Panc1 (cell line): Measurements from ENCODE around the gene CCND2. TPM values are rescaled to one million over a fixed set of nuclear protein-coding genes. Genes with fewer than 3 reads are reported as not detected.

Experiments
- ATAC-seq: fragments of 200-7000 bp; cut with Tn5 transposase; 2 replicates; pipeline ENCODE4 v1.9.1; 2020; ENCODE audit warnings: mild to moderate bottlenecking, moderate library complexity
- BruUV-seq: library from RNA; stranded (reverse); fragments of 400-500 nt; replicated peaks from 2 replicates; lab custom pipeline; 2021; lab: Mats Ljungman, UMichigan
- CTCF ChIA-PET: fragments of 300-600 bp; sonication (Branson Sonifier 250); formaldehyde crosslinking; loops from one replicate; lab custom pipeline; 2022; ENCODE audit warnings: antibody characterized with exemption; lab: Charles Lee
- POLR2A ChIA-PET: fragments of 300-600 bp; sonication (Branson Sonifier 250); formaldehyde crosslinking; loops from one replicate; lab custom pipeline; 2022; ENCODE audit warnings: antibody characterized with exemption; lab: Charles Lee
- DNase-seq: peaks from one replicate; pipeline ENCODE4 v3.0.0-alpha.2; 2010; ENCODE audit warnings: low read depth, low spot score
- H3K27ac ChIP-seq: 2 replicates; pipeline ENCODE4 v1.5.1; 2011; ENCODE audit warnings: mild to moderate bottlenecking, low read length, inconsistent platforms
- H3K27me3 ChIP-seq: fragments of 200-500 bp; sonication (Bioruptor generic); 2 replicates; pipeline ENCODE4 v1.6.0; 2014; ENCODE audit warnings: low read length, inconsistent platforms; ENCODE audit not compliant: control insufficient read depth, insufficient read depth
- H3K36me3 ChIP-seq: fragments of 200-500 bp; sonication (Bioruptor generic); 2 replicates; pipeline ENCODE4 v1.5.1; 2014; ENCODE audit warnings: inconsistent platforms, mild to moderate bottlenecking, low read length, moderate library complexity; ENCODE audit not compliant: control insufficient read depth, insufficient read depth
- H3K4me1 ChIP-seq: 2 replicates; pipeline ENCODE4 v1.5.1; 2011; ENCODE audit warnings: inconsistent platforms, mild to moderate bottlenecking, low read length, moderate library complexity; ENCODE audit not compliant: control insufficient read depth, insufficient read depth
- H3K4me3 ChIP-seq, 2 experiments: 2 replicates each; pipeline ENCODE4 v1.5.1; 2011 to 2012; ENCODE audit warnings: low read depth in 2 of 2, low read length in 2 of 2, mild to moderate bottlenecking in 2 of 2, inconsistent platforms in 1 of 2, moderate library complexity in 1 of 2
- H3K9me3 ChIP-seq: fragments of 200-500 bp; sonication (Bioruptor generic); 2 replicates; pipeline ENCODE4 v1.5.1; 2014; ENCODE audit warnings: low read depth, mild to moderate bottlenecking, inconsistent platforms, low read length, moderate library complexity; ENCODE audit not compliant: control insufficient read depth, insufficient read depth
- POLR2AphosphoS5 ChIP-seq: IDR thresholded peaks from 2 replicates; pipeline ENCODE4 v1.6.1; 2012; ENCODE audit warnings: mild to moderate bottlenecking, low read depth, low read length, moderate library complexity
- SIN3A ChIP-seq: IDR thresholded peaks from 2 replicates; pipeline ENCODE4 v1.6.1; 2012; ENCODE audit warnings: low read depth, mild to moderate bottlenecking, low read length, moderate library complexity, borderline replicate concordance; ENCODE audit not compliant: insufficient read depth
- TCF7L2 ChIP-seq: IDR thresholded peaks from 2 replicates; pipeline ENCODE4 v1.6.1; 2011; ENCODE audit warnings: mild to moderate bottlenecking, low read depth, low read length, inconsistent platforms
- in situ Hi-C: cut with HindIII; loops from 2 replicates; pipeline ENCODE4 v1.10.0; 2016; ENCODE audit warnings: low sequenced_read_pairs, low pct_unique_long_range_greater_than_20kb
- intact Hi-C: fragments of 100-400 bp; cut with micrococcal nuclease; formaldehyde crosslinking; loops from one replicate; pipeline ENCODE4 v1.10.0; 2022; ENCODE audit not compliant: unreplicated experiment
- total RNA-seq: library from RNA; stranded (reverse); gene quantifications from one replicate; pipeline ENCODE4 v1.2.1, GENCODE V29; 2021; ENCODE audit not compliant: unreplicated experiment
- TF ChIP-seq, protein P1 (sequence below), 2 experiments: IDR thresholded peaks; 2 replicates each; pipeline ENCODE4 v1.6.1; 2011 to 2012; ENCODE audit warnings: low read depth in 2 of 2, control low read depth in 1 of 2, low read length in 1 of 2, mild to moderate bottlenecking in 1 of 2, moderate library complexity in 1 of 2; ENCODE audit not compliant: insufficient read depth in 1 of 2
- TF ChIP-seq, protein P2 (sequence below): fragments of 450-650 bp; IDR thresholded peaks from 2 replicates; pipeline ENCODE4 v1.5.1; 2017; ENCODE audit warnings: mild to moderate bottlenecking

Gene CCND2
- total RNA-seq, 1 experiment from 2014 or later = 1.5 TPM

DNA sequence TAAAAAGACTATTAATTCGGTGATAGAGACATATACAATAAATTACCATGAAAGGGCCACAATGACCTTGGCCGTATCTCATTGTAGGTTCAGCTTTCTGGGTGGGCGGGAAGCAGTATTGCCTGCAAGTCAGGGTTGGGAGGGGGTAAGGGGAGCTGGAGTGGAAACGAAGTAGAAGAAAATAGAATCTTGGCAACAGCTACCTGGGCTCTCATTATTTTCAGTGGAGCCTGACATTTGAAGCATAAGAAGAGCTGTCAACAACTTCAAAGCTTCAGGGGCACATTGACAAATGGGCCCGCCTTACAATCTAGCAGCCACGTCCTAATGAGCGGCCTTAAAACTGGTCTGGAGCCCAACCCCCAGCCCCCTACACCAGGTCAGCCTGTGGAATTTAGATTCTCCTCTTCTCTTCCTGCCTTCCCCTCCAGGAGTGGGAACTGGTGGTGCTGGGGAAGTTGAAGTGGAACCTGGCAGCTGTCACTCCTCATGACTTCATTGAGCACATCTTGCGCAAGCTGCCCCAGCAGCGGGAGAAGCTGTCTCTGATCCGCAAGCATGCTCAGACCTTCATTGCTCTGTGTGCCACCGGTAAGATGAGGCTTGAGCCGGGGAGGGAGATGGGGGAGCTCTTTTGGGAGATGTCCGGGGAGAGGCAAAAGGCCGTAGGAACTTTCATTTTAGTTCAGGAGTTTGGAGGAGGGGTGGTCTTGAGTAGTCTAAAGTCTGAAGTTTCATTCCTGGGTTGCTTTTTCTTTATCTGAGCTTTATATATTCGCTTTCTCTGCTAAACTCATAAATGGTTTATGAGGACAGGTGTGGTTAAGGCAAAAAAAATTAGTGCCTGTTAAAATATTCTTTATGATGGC is 5.0 kb downstream of the CCND2 start:
- H3K36me3 ChIP-seq = no peaks in the 10 kb centered on the region
- H3K4me1 ChIP-seq = no peaks in the 10 kb centered on the region
- H3K9me3 ChIP-seq = no peaks in the 10 kb centered on the region
- CTCF ChIA-PET = interaction anchor here (2.5 kb wide), 1 partner anchor 393 kb away, joined by 11 read pairs; no protein-coding TSS in a partner anchor
- POLR2A ChIA-PET = interaction anchor here (0.6 kb wide), 1 partner anchor 254 kb away, joined by 4 read pairs; no protein-coding TSS in a partner anchor
- in situ Hi-C loops (no loop called here), intact Hi-C loops (loop anchor here (10.0 kb wide), 3 partner anchors 174 to 284 kb away; no protein-coding TSS in a partner anchor)
- H3K4me3 ChIP-seq = no peak overlapping the region
- BruUV-seq = no TSS peak
- peaks cover 13% of the 10 kb centered on the region for H3K27me3 ChIP-seq
- TF ChIP-seq POLR2AphosphoS5 = no peak
- TF ChIP-seq SIN3A = no peak
- TF ChIP-seq, protein P1, sequence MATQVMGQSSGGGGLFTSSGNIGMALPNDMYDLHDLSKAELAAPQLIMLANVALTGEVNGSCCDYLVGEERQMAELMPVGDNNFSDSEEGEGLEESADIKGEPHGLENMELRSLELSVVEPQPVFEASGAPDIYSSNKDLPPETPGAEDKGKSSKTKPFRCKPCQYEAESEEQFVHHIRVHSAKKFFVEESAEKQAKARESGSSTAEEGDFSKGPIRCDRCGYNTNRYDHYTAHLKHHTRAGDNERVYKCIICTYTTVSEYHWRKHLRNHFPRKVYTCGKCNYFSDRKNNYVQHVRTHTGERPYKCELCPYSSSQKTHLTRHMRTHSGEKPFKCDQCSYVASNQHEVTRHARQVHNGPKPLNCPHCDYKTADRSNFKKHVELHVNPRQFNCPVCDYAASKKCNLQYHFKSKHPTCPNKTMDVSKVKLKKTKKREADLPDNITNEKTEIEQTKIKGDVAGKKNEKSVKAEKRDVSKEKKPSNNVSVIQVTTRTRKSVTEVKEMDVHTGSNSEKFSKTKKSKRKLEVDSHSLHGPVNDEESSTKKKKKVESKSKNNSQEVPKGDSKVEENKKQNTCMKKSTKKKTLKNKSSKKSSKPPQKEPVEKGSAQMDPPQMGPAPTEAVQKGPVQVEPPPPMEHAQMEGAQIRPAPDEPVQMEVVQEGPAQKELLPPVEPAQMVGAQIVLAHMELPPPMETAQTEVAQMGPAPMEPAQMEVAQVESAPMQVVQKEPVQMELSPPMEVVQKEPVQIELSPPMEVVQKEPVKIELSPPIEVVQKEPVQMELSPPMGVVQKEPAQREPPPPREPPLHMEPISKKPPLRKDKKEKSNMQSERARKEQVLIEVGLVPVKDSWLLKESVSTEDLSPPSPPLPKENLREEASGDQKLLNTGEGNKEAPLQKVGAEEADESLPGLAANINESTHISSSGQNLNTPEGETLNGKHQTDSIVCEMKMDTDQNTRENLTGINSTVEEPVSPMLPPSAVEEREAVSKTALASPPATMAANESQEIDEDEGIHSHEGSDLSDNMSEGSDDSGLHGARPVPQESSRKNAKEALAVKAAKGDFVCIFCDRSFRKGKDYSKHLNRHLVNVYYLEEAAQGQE (IDR thresholded peaks at IDR 0.05; ENCODE audit: insufficient read depth in 1 of 2, low read depth in 2 of 2, low read length in 1 of 2) = no peak
- TF ChIP-seq, protein P2, sequence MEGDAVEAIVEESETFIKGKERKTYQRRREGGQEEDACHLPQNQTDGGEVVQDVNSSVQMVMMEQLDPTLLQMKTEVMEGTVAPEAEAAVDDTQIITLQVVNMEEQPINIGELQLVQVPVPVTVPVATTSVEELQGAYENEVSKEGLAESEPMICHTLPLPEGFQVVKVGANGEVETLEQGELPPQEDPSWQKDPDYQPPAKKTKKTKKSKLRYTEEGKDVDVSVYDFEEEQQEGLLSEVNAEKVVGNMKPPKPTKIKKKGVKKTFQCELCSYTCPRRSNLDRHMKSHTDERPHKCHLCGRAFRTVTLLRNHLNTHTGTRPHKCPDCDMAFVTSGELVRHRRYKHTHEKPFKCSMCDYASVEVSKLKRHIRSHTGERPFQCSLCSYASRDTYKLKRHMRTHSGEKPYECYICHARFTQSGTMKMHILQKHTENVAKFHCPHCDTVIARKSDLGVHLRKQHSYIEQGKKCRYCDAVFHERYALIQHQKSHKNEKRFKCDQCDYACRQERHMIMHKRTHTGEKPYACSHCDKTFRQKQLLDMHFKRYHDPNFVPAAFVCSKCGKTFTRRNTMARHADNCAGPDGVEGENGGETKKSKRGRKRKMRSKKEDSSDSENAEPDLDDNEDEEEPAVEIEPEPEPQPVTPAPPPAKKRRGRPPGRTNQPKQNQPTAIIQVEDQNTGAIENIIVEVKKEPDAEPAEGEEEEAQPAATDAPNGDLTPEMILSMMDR = no peak
- no peak for TF ChIP-seq TCF7L2
- no peak overlapping the region for H3K27ac ChIP-seq
- ATAC-seq = no peak
- no peak for DNase-seq

DNA sequence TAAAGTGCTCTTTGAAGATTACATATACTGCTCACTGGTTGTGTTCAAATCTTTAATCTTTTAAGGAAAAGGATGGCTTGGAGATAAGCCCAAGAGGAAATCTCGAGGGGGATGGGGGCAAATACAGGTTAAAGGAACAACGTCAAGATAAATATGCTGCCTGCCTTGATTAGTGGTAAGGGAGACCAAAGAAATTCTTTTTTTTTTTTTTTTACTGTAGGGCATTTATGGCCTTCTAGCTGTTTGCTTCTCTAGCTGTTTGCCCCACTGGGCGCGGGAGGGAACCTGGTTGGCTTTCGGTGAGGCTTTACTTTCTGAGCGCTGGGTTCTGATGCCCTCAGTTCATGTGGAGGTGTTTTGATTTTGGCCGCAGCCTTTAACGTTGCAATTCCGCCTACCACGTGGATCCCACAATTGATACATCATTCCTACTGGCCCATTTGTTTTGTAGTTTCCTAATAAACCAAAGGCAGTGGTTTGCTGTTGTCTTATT is 5.7 kb downstream of the CCND2 start:
- ChIA-PET CTCF (interaction anchor here (0.6 kb wide), 2 partner anchors 340 to 958 kb away, joined by 3 to 5 read pairs; no protein-coding TSS in a partner anchor), POLR2A (interaction anchor here (0.6 kb wide), 1 partner anchor 255 kb away, joined by 4 read pairs; no protein-coding TSS in a partner anchor)
- intact Hi-C loops = loop anchor here (10.0 kb wide), 3 partner anchors 174 to 284 kb away; no protein-coding TSS in a partner anchor
- BruUV-seq = no TSS peak
- Histone ChIP-seq H3K27ac (no peak overlapping the region), H3K4me3 (no peak overlapping the region), H3K4me1 (no peaks in the 10 kb centered on the region), H3K9me3 (no peaks in the 10 kb centered on the region), H3K36me3 (no peaks in the 10 kb centered on the region), H3K27me3 (peaks cover 13% of the 10 kb centered on the region)
- TF ChIP-seq SIN3A (no peak), POLR2AphosphoS5 (no peak)
- TF ChIP-seq, protein P1 (IDR thresholded peaks at IDR 0.05; ENCODE audit: insufficient read depth in 1 of 2, low read depth in 2 of 2, low read length in 1 of 2) = no peak
- TF ChIP-seq, protein P2 = no peak
- ATAC-seq = no peak
- DNase-seq = no peak
- in situ Hi-C loops = no loop called here
